ENCODE measurements around the gene UGT1A6.
A peak's percentile ranks its signal among the peaks of the same experiment; 100 is the strongest.
"Not testable (repeated sequence)": the region's sequence is repeated elsewhere in the genome, so short reads cannot be mapped to it uniquely, and the experiment has no call there.

The UGT1A6 gene

DNA sequence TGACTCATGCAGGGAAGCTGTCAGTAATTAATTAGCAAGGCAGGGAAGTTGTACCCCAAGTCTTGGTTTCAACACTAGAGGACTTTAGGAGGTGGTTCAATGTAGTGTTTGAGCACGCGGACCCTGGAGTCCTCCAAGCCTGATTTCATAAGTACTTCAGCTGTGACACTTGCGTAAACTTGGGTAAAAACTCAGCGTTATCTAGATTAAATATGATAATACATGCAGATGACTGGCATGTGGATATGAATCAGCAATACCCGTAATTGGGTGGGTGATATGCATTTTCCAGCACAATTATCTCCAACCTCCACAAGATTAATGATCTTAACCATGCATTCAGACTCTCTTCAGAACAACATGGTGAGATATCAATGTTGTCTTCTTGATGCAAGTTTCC, 5.8 kb upstream of the UGT1A6 start:
- DNase-seq (ENCODE audit: low read depth in 2 of 2), result no peak

GRCh38 chr2:233688341-233688740, 4.3 kb upstream of the UGT1A6 start:
- no peak for DNase-seq (ENCODE audit: low read depth in 2 of 2)

DNA sequence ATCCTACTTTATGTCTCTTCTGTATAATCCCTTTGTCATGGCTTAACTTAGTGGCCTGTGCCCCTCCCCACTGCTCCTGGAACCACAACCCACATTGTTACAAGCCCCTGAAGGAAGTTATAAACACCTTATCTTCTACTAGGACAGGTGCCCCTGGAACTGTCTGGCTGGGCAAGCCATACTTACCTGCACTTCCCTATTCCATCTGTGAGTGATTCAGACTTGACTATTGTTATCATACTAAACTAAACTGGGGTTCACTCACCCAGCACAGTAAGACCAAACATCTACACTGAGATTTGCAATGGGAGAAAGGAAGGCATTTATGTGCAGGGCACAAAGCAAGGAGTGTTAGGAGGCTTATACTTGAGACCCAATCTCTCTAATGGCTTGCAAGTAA, 3.7 kb upstream of the UGT1A6 start:
- no peak for DNase-seq (ENCODE audit: low read depth in 2 of 2)

DNA sequence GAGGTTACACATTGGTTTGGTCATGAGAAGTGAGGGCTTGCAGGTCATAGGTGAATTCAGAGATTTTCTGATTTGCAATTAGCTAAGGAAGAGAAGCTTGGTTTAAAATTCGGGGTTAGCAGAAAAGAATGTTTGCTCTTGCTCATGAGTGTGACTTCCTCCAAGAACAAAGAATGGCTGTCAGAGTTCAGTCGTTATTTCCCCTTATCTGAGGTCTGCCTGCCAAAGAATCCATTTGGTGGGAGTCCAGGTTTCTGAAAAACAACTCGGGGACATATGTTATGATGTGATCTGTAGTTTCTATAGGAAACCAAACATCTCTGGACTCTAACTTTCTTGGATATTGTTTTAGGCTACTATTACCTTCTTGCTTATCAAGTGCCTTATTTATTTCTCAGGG, 3.2 kb upstream of the UGT1A6 start:
- DNase-seq (ENCODE audit: low read depth in 2 of 2), result no peak

- DNase-seq (ENCODE audit: low read depth in 2 of 2), result no peak
These were observed 2.2 kb upstream of the UGT1A6 start for GRCh38 chr2:233690444-233690843.

GRCh38 chr2:233691443-233692433, 952 bp upstream of the UGT1A6 start:
- no peak for DNase-seq (ENCODE audit: low read depth in 2 of 2)

DNA sequence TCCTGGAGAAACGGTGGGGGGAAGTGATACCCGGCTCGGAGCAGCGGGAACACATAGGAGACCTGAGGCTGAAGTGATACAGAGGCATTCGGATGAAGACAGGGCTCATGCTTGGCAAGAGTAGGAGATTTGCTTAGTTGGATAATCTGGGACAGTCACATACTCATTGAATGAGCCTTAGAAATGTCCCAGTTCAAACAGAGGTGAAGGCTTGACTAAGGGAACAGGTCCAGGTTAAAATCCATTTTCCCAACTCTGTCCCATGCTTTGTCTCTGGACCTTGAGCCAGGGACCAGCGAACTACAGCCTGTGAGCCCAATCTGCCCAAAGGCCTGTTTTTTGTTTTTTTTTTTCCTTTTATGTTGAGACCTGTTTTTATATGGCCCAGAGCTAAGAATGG, 1.3 kb downstream of the UGT1A6 start:
- no peak for DNase-seq (ENCODE audit: low read depth in 2 of 2)

DNA sequence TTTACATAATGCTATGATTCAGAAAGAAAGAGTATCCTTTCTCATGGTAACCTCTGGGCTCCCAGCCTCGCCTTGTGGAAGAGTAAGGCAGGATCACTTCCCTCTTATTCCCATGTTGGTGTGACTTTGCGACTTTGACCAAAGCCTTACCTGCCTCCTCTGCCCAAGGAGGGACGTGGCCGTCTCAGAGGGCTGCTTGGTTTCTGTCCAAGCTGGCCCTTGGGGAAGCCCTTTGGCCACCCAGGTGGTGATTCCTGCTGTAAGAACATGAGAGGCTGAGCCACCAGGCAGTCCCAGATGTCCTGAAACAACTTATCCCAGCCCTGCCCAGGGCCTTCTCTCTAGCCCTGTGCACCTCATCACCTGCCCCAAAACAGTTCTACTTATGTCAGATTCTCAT, 6.0 kb downstream of the UGT1A6 start:
- DNase-seq (ENCODE audit: low read depth in 2 of 2), result no peak

GRCh38 chr2:233699424-233700027, 6.8 kb downstream of the UGT1A6 start:
- DNase-seq (ENCODE audit: low read depth in 2 of 2), result no peak

- no peak for DNase-seq (ENCODE audit: low read depth in 2 of 2)
These were observed 7.4 kb downstream of the UGT1A6 start for GRCh38 chr2:233700028-233700635.

DNA sequence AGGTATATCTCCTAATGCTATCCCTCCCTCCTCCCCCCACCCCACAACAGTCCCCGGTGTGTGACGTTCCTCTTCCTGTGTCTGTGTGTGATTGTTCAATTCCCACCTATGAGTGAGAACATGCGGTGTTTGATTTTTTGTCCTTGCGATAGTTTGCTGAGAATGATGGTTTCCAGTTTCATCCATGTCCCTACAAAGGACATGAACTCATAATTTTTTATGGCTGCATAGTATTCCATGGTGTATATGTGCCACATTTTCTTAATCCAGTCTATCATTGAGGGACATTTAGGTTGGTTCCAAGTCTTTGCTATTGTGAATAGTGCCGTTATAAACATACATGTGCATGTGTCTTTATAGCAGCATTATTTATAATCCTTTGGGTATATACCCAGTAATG, 8.2 kb downstream of the UGT1A6 start:
- not testable (repeated sequence) for DNase-seq (ENCODE audit: low read depth in 2 of 2)

DNA sequence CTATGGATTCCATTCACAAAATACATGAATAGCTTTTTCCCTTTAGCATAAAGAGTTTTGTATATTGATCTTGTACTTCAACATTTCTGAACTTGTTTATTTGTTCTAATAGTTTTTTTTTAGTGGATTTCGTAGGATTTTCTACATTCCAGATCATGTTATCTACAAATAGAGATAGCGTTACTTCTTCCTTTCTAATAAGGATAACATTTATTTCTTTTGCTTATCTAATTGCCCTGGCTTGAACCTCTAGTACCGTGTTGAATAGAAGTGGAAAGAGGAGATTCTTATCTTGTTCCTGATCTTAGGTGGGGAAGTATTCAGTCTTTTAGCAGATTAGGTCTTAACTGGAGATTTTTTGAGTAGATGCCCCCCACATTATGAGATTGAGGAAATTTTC, 9.5 kb downstream of the UGT1A6 start:
- no peak for DNase-seq (ENCODE audit: low read depth in 2 of 2)

DNA sequence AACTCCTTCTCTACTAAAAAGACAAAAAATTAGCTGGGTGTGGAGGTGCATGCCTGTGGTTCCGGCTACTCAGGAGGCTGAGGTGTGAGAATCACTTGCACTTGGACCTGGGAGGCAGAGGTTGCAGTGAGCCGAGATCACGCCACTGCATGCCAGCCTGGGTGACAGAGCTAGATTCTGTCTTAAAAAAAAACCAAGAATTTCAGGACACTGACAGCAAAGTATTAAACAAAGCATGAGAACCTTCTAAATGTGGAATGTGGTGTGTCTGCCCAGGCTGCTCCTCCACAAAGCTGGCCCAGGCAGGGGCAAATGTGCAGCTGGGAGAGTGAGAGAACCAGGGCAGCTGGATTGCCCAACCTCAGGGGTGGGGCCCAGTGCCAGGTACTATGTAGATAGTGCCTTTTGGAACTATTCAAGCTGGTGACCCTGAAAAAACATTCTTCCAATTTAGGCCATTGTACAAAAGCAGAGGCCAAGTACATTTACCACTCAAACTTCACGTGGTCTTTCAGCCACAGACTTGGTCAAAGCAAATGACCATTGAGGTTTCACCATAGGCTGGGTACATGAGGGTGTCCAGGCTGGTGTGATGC, 13.3 kb downstream of the UGT1A6 start:
- no peak for DNase-seq (ENCODE audit: low read depth in 2 of 2)

- no peak for DNase-seq (ENCODE audit: low read depth in 2 of 2)
These were observed 14.0 kb downstream of the UGT1A6 start for GRCh38 chr2:233706720-233707119.

- DNase-seq (ENCODE audit: low read depth in 2 of 2), result no peak
These were observed 15.4 kb downstream of the UGT1A6 start for GRCh38 chr2:233707940-233708644.

GRCh38 chr2:233708942-233709341, 16.3 kb downstream of the UGT1A6 start:
- no peak for DNase-seq (ENCODE audit: low read depth in 2 of 2)

DNA sequence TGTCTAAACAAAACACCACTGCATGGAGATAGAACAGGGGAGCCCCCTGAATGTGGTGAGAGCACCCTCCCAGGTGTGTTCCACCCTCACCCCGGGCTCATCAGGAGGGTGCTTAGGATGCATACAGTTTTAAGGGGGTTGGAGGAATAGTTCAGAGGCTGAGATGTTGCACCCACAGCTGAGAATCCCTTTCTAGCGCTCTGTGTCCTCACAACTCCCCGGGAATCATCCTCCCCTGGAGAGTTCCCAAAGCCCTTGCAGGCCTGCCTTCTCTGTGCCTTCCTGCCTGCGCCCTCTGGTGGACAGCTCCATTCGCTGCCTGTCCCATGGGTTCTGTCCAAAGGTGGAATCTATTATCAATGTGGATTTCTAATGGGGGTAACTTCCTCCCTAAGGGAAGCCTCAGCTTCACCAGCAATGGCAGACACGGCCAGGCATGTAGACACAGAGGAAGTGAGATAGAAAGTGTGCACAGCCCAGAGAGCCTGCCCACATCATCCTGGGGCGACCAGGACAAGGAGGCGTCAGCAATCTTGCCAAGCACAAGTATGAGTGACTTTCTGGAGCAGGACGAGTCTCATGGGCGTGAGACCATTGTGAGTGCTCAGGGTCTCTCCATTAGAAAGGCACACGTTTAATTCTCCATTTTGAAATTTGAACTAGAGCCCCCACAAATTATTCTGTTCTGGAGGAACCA, 18.8 kb downstream of the UGT1A6 start:
- peak; percentile 44 to 51 for DNase-seq (ENCODE audit: low read depth in 2 of 2)

DNA sequence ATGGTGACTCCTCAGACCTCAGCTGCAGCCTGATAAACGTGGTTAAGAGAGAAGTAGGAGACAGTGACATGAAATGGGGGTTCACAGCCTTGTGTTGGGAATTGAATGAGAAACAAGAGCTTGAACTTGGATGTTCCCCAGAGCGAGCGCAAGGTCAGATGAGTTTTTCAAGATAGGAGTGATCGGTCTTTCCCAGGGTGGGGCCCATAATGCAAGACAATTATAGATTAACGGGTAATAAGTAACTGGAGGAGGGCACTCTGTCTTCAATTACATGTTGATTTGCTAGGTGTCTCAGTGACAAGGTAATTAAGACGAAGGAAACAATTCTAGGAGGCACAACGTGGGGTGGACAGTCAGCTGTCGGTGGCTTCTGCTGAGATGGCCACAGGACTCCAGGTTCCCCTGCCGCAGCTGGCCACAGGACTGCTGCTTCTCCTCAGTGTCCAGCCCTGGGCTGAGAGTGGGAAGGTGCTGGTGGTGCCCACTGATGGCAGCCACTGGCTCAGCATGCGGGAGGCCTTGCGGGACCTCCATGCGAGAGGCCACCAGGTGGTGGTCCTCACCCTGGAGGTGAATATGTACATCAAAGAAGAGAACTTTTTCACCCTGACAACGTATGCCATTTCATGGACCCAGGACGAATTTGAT, 20.0 kb downstream of the UGT1A6 start, which contains the start of gene UGT1A5:
Gene UGT1A5, plus strand, starts transcription at position 297 of the 651 bp plus-strand sequence. Its CDS starts 85 bp downstream, at position 382.
- DNase-seq (ENCODE audit: low read depth in 2 of 2), result no peak

DNA sequence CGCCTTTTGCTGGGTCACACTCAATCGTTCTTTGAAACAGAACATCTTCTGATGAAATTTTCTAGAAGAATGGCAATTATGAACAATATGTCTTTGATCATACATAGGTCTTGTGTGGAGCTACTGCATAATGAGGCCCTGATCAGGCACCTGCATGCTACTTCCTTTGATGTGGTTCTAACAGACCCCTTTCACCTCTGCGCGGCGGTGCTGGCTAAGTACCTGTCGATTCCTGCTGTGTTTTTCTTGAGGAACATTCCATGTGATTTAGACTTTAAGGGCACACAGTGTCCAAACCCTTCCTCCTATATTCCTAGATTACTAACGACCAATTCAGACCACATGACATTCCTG, 20.5 kb downstream of the UGT1A6 start:
- DNase-seq (ENCODE audit: low read depth in 2 of 2), result no peak

DNA sequence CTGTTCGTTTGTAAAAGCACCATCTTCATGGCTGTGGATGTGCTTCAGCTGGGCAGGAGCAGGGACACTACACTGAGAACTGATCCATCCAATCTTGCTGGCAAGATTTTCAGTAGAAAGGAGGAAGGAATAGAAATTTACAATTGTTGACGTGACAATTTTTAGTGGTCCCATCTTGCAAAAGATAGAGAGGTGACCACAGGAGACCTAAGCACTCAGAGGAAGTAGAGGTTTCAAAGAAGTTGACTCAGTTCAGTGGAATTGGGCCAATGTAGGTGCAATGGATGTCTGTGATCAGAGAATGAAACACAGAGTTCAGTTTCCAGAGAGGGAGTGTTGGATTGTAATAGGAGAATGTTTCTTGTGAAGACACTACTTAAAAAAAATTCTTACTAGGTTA, 21.4 kb downstream of the UGT1A6 start:
- no peak for DNase-seq (ENCODE audit: low read depth in 2 of 2)

DNA sequence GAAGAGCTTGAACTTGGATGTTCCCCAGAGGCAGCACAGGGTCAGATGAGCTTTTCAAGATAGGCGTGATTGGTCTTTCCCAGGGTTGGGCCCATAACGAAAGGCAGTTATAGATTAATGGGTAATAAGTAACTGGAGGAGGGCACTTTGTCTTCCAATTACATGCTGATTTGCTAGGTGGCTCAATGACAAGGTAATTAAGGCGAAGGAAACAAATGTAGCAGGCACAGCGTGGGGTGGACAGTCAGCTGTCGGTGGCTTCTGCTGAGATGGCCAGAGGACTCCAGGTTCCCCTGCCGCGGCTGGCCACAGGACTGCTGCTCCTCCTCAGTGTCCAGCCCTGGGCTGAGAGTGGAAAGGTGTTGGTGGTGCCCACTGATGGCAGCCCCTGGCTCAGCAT, 25.9 kb downstream of the UGT1A6 start, which contains the start of gene UGT1A4:
Gene UGT1A4, plus strand, starts transcription at position 185 of the 400 bp plus-strand sequence. Its CDS starts 85 bp downstream, at position 270.
- DNase-seq (ENCODE audit: low read depth in 2 of 2), result no peak

Measured in fibroblast of skin of left quadriceps (primary cell).